GM12878 (cell line): ENCODE data around the gene PGAM2. TPM values are rescaled to one million over a fixed set of nuclear protein-coding genes. Genes with fewer than 3 reads are reported as not detected.

Experiments used
- ATAC-seq: fragments of 200-7000 bp; cut with Tn5 transposase; 3 replicates; pipeline ENCODE4 v1.9.1; 2020; ENCODE audit warnings: mild to moderate bottlenecking, moderate library complexity
- BruUV-seq: library from RNA; stranded (reverse); fragments of 400-500 nt; replicated peaks from 2 replicates; lab custom pipeline; 2021; lab: Mats Ljungman, UMichigan
- CTCF ChIA-PET: fragments of 300-600 bp; sonication (Branson Sonifier 250); formaldehyde crosslinking; extraction: SDS; loops from one replicate; lab custom pipeline; 2021; ENCODE audit warnings: inconsistent platforms; lab: Yijun Ruan, JAX
- POLR2A ChIA-PET: fragments of 350-600 bp; formaldehyde crosslinking; extraction: SDS; loops from one replicate; lab custom pipeline; 2021; ENCODE audit warnings: inconsistent platforms; lab: Charles Lee
- RAD21 ChIA-PET: fragments of 300-600 bp; sonication (Branson Sonifier 250); formaldehyde crosslinking; loops from one replicate; lab custom pipeline; 2023; ENCODE audit warnings: antibody characterized with exemption; ENCODE audit not compliant: unreplicated experiment; lab: Charles Lee
- SMC1A ChIA-PET: fragments of 300-600 bp; sonication (Branson Sonifier 250); formaldehyde crosslinking; loops from one replicate; lab custom pipeline; 2023; ENCODE audit not compliant: unreplicated experiment, uncharacterized antibody; lab: Charles Lee
- DNase-seq: peaks from one replicate; pipeline ENCODE4 v3.0.0-alpha.2; 2011; ENCODE audit warnings: low read depth, low spot score
- FAIRE-seq: peaks from 3 replicates; lab custom pipeline; 2011; peaks lifted over from hg19 to GRCh38; lab: Jason Lieb, UNC
- H2AFZ ChIP-seq: 2 replicates; pipeline ENCODE4 v1.6.0; 2011; ENCODE audit warnings: low read depth, low read length, control low read depth; ENCODE audit not compliant: control insufficient read depth
- H3K27ac ChIP-seq: 2 replicates; pipeline ENCODE4 v1.5.1; 2011; ENCODE audit warnings: control low read depth; ENCODE audit not compliant: control insufficient read depth, insufficient read depth
- H3K27me3 ChIP-seq, 2 experiments: replicated peaks in 1 of 2; 2 replicates each; pipeline versions ENCODE4 v1.6.0 to v1.6.1; 2011; ENCODE audit warnings: low read length in 1 of 2; ENCODE audit not compliant: control insufficient read depth in 2 of 2, insufficient read depth in 2 of 2
- H3K36me3 ChIP-seq, 2 experiments: 2 replicates each; pipeline ENCODE4 v1.5.1; 2011; ENCODE audit warnings: low read length in 1 of 2; ENCODE audit not compliant: control insufficient read depth in 2 of 2, insufficient read depth in 2 of 2
- H3K4me1 ChIP-seq: 2 replicates; pipeline ENCODE4 v1.6.1; 2011; ENCODE audit warnings: mild to moderate bottlenecking, low read length, moderate library complexity, mixed read lengths; ENCODE audit not compliant: control insufficient read depth, insufficient read depth
- H3K4me2 ChIP-seq: 2 replicates; pipeline ENCODE4 v1.6.0; 2011; ENCODE audit warnings: control low read depth; ENCODE audit not compliant: control insufficient read depth, insufficient read depth
- H3K4me3 ChIP-seq: fragments of 200-600 bp; sonication (generic); 2 replicates; pipeline ENCODE4 v1.5.1; 2016
- H3K79me2 ChIP-seq: 2 replicates; pipeline ENCODE4 v1.6.0; 2011; ENCODE audit warnings: low read length; ENCODE audit not compliant: control insufficient read depth, insufficient read depth
- H3K9ac ChIP-seq: 2 replicates; pipeline ENCODE4 v1.8.0; 2011; ENCODE audit warnings: low read length, control low read depth, mixed read lengths; ENCODE audit not compliant: control insufficient read depth, insufficient read depth
- H3K9me3 ChIP-seq: replicated peaks from 3 replicates; pipeline ENCODE4 v1.5.1; 2011; ENCODE audit warnings: mild to moderate bottlenecking, low read length; ENCODE audit not compliant: control insufficient read depth, insufficient read depth
- H4K20me1 ChIP-seq: 2 replicates; pipeline ENCODE4 v1.6.0; 2011; ENCODE audit not compliant: control insufficient read depth, insufficient read depth
- BACH1 ChIP-seq: fragments of 450-650 bp; IDR thresholded peaks from 2 replicates; pipeline ENCODE4 v1.6.1; 2017; ENCODE audit warnings: mild to moderate bottlenecking, borderline replicate concordance
- GATAD2B ChIP-seq: fragments of 450-650 bp; conservative IDR thresholded peaks from 2 replicates; pipeline ENCODE4 v1.6.1; 2017; ENCODE audit warnings: low read depth, mild to moderate bottlenecking, moderate library complexity
- HCFC1 ChIP-seq: fragments of 150-350 bp; IDR thresholded peaks from 2 replicates; pipeline ENCODE4 v1.6.1; 2014; ENCODE audit warnings: low read length
- PML ChIP-seq: IDR thresholded peaks from 2 replicates; pipeline ENCODE4 v1.6.1; 2012; ENCODE audit warnings: low read length, inconsistent platforms
- POLR2A ChIP-seq: IDR thresholded peaks from 2 replicates; pipeline ENCODE4 v1.6.1; 2011; ENCODE audit warnings: low read depth, mild to moderate bottlenecking, low read length
- SKIL ChIP-seq: fragments of 450-650 bp; IDR thresholded peaks from 2 replicates; pipeline ENCODE4 v1.6.1; 2017; ENCODE audit warnings: mild to moderate bottlenecking, low read depth, inconsistent platforms; ENCODE audit not compliant: poor library complexity, severe bottlenecking
- SUZ12 ChIP-seq: fragments of 200-600 bp; sonication (generic); IDR thresholded peaks from one replicate; pipeline ENCODE4 v1.6.1; 2018; ENCODE audit warnings: antibody characterized with exemption, mild to moderate bottlenecking; ENCODE audit not compliant: unreplicated experiment
- USF2 ChIP-seq: IDR thresholded peaks from 2 replicates; pipeline ENCODE4 v1.6.1; 2011; ENCODE audit warnings: low read depth, low read length, improper control_type of control experiment, borderline replicate concordance
- YY1 ChIP-seq: IDR thresholded peaks from 2 replicates; pipeline ENCODE4 v1.6.1; 2011; ENCODE audit warnings: low read depth, mild to moderate bottlenecking, low read length
- ZNF384 ChIP-seq: IDR thresholded peaks from 2 replicates; pipeline ENCODE4 v1.6.1; 2012; ENCODE audit warnings: low read depth, mild to moderate bottlenecking, low read length, improper control_type of control experiment, borderline replicate concordance
- ZNF622 ChIP-seq: fragments of 450-650 bp; IDR thresholded peaks from 2 replicates; pipeline ENCODE4 v1.6.1; 2017; ENCODE audit warnings: mild to moderate bottlenecking, inconsistent platforms
- WGBS: methylation state at CpG from one replicate; pipeline ENCODE4 v1.1.6; 2016; ENCODE audit warnings: low lambda C conversion rate; ENCODE audit not compliant: insufficient replicate concordance, insufficient coverage; ENCODE audit errors: missing lambda C conversion rate; 5-methylcytosine and 5-hydroxymethylcytosine counted together
- in situ Hi-C: fragments of 300-500 bp; cut with MboI; formaldehyde crosslinking; loops from 9 replicates; pipeline ENCODE4 v1.14.3; 2018; ENCODE audit warnings: mixed read lengths
- intact Hi-C: fragments of 100-400 bp; cut with micrococcal nuclease; formaldehyde crosslinking; loops from one replicate; pipeline ENCODE4 v1.14.2; 2022; ENCODE audit not compliant: unreplicated experiment
- polyA plus RNA-seq, 11 experiments: library from polyadenylated mRNA; depleted of rRNA in 4 of 11; unstranded in 6 of 11; stranded (reverse) in 5 of 11; fragments of >200 nt; fragmentation: Nextera tagmentation in 4 of 11; fragmentation: Illumina TruSeq in 1 of 11; extraction: Ambion mirVana in 4 of 11; extraction: Trizol in 1 of 11; gene quantifications; 1 replicate in 1 of 11; 2 replicates in 10 of 11; pipeline versions ENCODE4 v1.2.1 to v1.2.3, GENCODE V29; 2011 to 2016; ENCODE audit warnings: inconsistent platforms in 2 of 11, missing spikeins in 2 of 11, low read depth in 1 of 11
- total RNA-seq, 4 experiments: library from RNA; depleted of rRNA in 3 of 4; stranded (reverse); fragments of >200 nt in 3 of 4; fragmentation: Illumina TruSeq in 1 of 4; extraction: Trizol in 1 of 4; gene quantifications; 2 replicates each; pipeline versions ENCODE4 v1.2.1 to v1.2.3, GENCODE V29; 2013 to 2021

The PGAM2 gene
- total and polyA plus RNA-seq, 10 of the 15 experiments (the other 5 are each of a cell fraction or from before 2014, with no cell fraction given): not detected

- TF ChIP-seq HCFC1 (no peak), USF2 (no peak), YY1 (0 out of 2 replicates have a peak, but pooled peaks have one; percentile 16), POLR2A (no peak), ZNF384 (no peak), SUZ12 (peak; percentile 84), SKIL (no peak), PML (no peak)
These were observed 38.8 kb upstream of the PGAM2 start, which contains the start of gene AEBP1 (continued) for GRCh38 chr7:44103923-44104859.

- no TSS peak for BruUV-seq
- intact Hi-C loops: no loop called here
- ChIA-PET RAD21 (no interaction called here), CTCF (no interaction called here), SMC1A (no interaction called here), POLR2A (no interaction called here)
- Histone ChIP-seq H3K4me1 (no peaks in the 10 kb centered on the region), H3K36me3 (no peaks in the 10 kb centered on the region), H3K9me3 (no peaks in the 10 kb centered on the region), H3K27ac (no peak overlapping the region), H3K4me2 (no peak overlapping the region), H4K20me1 (no peaks in the 10 kb centered on the region), H3K9ac (no peak overlapping the region), H3K79me2 (no peaks in the 10 kb centered on the region), H2AFZ (no peak overlapping the region), H3K27me3 (peaks cover 11 to 15% of the 10 kb centered on the region in 2 experiments), H3K4me3 (no peak overlapping the region)
- WGBS: 75% methylated on average over 8 of the region's 8 CpGs
- DNase-seq: no peak
- no peak for FAIRE-seq
- in situ Hi-C loops: no loop called here
- TF ChIP-seq GATAD2B (no peak), ZNF622 (no peak), BACH1 (no peak)
- ATAC-seq: no peak
These were observed 38.2 kb upstream of the PGAM2 start for GRCh38 chr7:44103566-44103922.
